ENCODE results near the gene SIGLEC14. TPM values are rescaled to one million over a fixed set of nuclear protein-coding genes. Genes with fewer than 3 reads are reported as not detected.

SIGLEC14 gene, protein sequence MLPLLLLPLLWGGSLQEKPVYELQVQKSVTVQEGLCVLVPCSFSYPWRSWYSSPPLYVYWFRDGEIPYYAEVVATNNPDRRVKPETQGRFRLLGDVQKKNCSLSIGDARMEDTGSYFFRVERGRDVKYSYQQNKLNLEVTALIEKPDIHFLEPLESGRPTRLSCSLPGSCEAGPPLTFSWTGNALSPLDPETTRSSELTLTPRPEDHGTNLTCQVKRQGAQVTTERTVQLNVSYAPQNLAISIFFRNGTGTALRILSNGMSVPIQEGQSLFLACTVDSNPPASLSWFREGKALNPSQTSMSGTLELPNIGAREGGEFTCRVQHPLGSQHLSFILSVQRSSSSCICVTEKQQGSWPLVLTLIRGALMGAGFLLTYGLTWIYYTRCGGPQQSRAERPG
- polyA plus RNA-seq: not detected in 2 replicates

DNA sequence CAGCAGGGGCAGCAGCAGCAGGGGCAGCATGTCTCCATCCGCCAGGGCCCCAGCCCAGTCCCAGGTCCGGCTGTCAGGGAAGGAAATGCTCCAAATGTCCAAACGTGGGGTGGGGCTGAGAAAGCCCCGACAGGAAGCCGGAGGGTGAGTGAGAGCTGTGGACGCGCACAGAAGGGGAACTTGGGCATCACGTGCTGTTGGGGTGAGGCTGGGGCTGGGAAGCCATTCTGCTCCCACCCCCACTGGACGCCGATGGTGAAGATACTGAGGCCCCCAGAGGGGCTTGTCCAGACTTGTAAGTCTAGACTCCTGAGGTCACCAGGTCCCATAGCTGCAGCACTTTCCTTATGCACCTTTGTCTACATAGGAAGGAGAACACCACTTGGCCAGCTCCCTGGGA, at the start of gene SIGLEC14:
TSS of gene SIGLEC14 (minus strand) at position 96 of the 400 bp plus-strand sequence. CDS start at position 30, 66 bp downstream.

DNA sequence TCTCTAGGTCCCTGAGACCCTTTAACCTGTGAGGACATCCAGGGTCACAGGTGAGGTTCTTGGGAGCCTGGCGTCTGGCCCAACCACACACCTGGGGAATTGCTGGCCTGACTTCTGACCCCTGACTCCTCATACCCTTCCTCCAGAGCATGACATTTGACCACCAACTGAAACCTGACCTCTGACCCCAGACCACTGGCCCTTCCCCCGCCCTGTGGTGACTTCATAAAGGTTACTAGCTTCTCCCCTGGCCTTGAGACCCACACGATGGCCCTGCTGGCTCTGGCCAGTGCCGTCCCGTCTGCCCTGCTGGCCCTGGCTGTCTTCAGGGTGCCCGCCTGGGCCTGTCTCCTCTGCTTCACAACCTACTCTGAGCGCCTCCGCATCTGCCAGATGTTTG, 46.6 kb upstream of the SIGLEC14 start, which contains the start of gene SPACA6:
TSS of gene SPACA6 (plus strand) at position 71 of the 400 bp plus-strand sequence. CDS start at position 268, 197 bp downstream.

DNA sequence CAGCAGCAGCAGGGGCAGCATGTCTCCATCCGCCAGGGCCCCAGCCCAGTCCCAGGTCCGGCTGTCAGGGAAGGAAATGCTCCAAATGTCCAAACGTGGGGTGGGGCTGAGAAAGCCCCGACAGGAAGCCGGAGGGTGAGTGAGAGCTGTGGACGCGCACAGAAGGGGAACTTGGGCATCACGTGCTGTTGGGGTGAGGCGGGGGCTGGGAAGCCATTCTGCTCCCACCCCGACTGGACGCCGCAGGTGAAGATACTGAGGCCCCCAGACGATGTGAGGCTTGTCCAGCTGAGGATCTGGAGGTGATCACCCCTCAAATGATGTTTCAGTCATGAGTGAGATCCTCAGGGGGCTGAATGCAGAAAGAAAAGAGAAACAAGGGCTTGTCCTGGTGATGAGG, 16.3 kb downstream of the SIGLEC14 start, which contains the start of gene SIGLEC5:
TSS of gene SIGLEC5 (minus strand) at position 87 of the 400 bp plus-strand sequence. CDS start at position 21, 66 bp downstream.

Other genes with a start within 250 kb of the SIGLEC14 start
- not detected in 2 replicates for gene SIGLEC10, start 229.2 kb downstream of the SIGLEC14 start, polyA plus RNA-seq
- not detected in 2 replicates for gene SIGLEC8, start 188.4 kb downstream of the SIGLEC14 start, polyA plus RNA-seq
- not detected in 2 replicates for gene CEACAM18, start 168.3 kb downstream of the SIGLEC14 start, polyA plus RNA-seq
- not detected in 2 replicates for gene SIGLEC12, start 145.0 kb downstream of the SIGLEC14 start, polyA plus RNA-seq
- not detected in 2 replicates for gene SIGLEC6, start 115.2 kb downstream of the SIGLEC14 start, polyA plus RNA-seq
- gene ZNF175, start 75.5 kb downstream of the SIGLEC14 start, polyA plus RNA-seq: 1.7 and 3.9 TPM in 2 replicates
- not detected in 2 replicates for gene SIGLEC5, start 16.4 kb downstream of the SIGLEC14 start, polyA plus RNA-seq
- gene SPACA6, start 46.5 kb upstream of the SIGLEC14 start, polyA plus RNA-seq: 2.6 and 5.4 TPM in 2 replicates
- gene HAS1, start 77.2 kb upstream of the SIGLEC14 start, polyA plus RNA-seq: 0.56 TPM in 1 of 2 replicates, not detected in the other
- not detected in 2 replicates for gene FPR1, start 105.1 kb upstream of the SIGLEC14 start, polyA plus RNA-seq
- gene FPR2, start 114.4 kb upstream of the SIGLEC14 start, polyA plus RNA-seq: not detected in 2 replicates
- gene FPR3, start 148.3 kb upstream of the SIGLEC14 start, polyA plus RNA-seq: not detected in 2 replicates
- gene ZNF577, start 241.1 kb upstream of the SIGLEC14 start, polyA plus RNA-seq: 17.7 and 35.9 TPM in 2 replicates